ENCODE results near the gene CFD. TPM values are rescaled to one million over a fixed set of nuclear protein-coding genes. Genes with fewer than 3 reads are reported as not detected.
"Not testable (repeated sequence)": the region's sequence is repeated elsewhere in the genome, so short reads cannot be mapped to it uniquely, and the experiment has no call there.

The CFD gene
- total and polyA plus RNA-seq, 8 donors: 36.6 to 1,275 (median 129) TPM

DNA sequence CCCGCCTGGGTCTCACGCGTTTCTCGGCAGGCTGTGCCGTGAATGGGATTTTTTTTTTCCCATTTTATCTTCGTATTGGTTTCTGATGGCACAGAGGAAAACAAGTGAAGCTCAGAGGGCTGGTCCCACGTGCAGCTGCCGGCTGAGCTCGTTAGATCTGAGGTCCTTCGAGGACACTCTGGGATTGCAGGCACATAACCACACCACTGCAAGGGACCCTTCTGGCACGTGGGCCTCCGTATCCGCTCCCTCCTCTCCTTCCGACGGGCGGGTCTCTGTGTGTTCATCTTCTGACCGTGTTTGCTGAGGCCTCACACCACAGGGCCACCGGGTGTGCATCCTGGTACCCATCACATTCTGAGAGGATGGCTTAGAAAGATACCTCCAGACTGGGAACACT lies 16.6 kb downstream of the CFD start:
- H3K9me3 ChIP-seq: no peaks in the 10 kb centered on the region
- 72 to 82% (median 77%) methylated on average over 18 of the region's 18 CpGs for WGBS, 5 donors
- no peak for DNase-seq
- H3K36me3 ChIP-seq: peaks cover 22 to 84% (median 75%) of the 10 kb centered on the region in 4 donors
- no peaks in the 10 kb centered on the region for H3K27me3 ChIP-seq
- H3K4me1 ChIP-seq: peaks cover 9 to 25% (median 14%) of the 10 kb centered on the region in 4 donors
- intact Hi-C loops (cut with DNase I; ENCODE audit: low total_unique reads): no loop called here
- no peak overlapping the region for H3K27ac ChIP-seq
- TF ChIP-seq, protein P1, sequence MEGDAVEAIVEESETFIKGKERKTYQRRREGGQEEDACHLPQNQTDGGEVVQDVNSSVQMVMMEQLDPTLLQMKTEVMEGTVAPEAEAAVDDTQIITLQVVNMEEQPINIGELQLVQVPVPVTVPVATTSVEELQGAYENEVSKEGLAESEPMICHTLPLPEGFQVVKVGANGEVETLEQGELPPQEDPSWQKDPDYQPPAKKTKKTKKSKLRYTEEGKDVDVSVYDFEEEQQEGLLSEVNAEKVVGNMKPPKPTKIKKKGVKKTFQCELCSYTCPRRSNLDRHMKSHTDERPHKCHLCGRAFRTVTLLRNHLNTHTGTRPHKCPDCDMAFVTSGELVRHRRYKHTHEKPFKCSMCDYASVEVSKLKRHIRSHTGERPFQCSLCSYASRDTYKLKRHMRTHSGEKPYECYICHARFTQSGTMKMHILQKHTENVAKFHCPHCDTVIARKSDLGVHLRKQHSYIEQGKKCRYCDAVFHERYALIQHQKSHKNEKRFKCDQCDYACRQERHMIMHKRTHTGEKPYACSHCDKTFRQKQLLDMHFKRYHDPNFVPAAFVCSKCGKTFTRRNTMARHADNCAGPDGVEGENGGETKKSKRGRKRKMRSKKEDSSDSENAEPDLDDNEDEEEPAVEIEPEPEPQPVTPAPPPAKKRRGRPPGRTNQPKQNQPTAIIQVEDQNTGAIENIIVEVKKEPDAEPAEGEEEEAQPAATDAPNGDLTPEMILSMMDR (IDR thresholded peaks at IDR 0.05): no peak
- TF ChIP-seq POLR2AphosphoS5 (IDR thresholded peaks at IDR 0.05) (no peak), POLR2A (IDR thresholded peaks at IDR 0.05) (no peak), EP300 (IDR thresholded peaks at IDR 0.05) (no peak)
- no peak overlapping the region for H3K4me3 ChIP-seq

DNA sequence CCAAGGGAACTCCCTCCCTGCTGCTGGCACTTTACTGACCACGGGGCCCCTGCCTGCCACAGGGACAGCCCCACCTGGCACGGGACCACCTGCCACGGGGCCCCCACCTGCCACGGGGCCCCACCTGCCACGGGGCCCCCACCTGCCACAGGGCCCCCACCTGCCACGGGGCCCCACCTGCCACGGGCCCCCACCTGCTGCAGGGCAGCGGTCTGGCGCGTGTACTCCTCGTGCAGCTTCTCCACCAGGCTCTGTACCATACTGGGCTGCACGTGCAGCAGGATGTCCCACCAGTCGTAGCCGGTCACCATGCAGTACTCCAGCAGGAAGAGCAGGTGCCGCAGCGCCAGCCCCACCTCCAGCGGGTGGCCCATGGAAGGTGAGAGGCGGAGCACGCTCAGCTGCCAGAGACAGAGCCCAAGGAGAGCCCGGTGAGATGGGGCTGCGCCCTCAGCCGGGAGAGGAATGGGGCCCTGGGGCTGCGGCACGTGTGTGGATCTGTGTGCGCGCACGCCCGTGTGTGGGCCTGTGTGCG lies 17.4 kb downstream of the CFD start:
- WGBS, 5 donors: 88 to 93% (median 91%) methylated on average over 18 to 29 of the region's 29 CpGs
- intact Hi-C loops (cut with DNase I; ENCODE audit: low total_unique reads): no loop called here
- Histone ChIP-seq H3K27ac (no peak overlapping the region), H3K27me3 (no peaks in the 10 kb centered on the region), H3K4me3 (no peak overlapping the region), H3K4me1 (peaks cover 8 to 20% (median 10%) of the 10 kb centered on the region in 4 donors), H3K36me3 (peaks cover 28 to 86% (median 78%) of the 10 kb centered on the region in 4 donors), H3K9me3 (no peaks in the 10 kb centered on the region)
- no peak for DNase-seq
- TF ChIP-seq, protein P1 (IDR thresholded peaks at IDR 0.05): no peak
- TF ChIP-seq EP300 (IDR thresholded peaks at IDR 0.05) (no peak), POLR2A (IDR thresholded peaks at IDR 0.05) (no peak), POLR2AphosphoS5 (IDR thresholded peaks at IDR 0.05) (no peak)

DNA sequence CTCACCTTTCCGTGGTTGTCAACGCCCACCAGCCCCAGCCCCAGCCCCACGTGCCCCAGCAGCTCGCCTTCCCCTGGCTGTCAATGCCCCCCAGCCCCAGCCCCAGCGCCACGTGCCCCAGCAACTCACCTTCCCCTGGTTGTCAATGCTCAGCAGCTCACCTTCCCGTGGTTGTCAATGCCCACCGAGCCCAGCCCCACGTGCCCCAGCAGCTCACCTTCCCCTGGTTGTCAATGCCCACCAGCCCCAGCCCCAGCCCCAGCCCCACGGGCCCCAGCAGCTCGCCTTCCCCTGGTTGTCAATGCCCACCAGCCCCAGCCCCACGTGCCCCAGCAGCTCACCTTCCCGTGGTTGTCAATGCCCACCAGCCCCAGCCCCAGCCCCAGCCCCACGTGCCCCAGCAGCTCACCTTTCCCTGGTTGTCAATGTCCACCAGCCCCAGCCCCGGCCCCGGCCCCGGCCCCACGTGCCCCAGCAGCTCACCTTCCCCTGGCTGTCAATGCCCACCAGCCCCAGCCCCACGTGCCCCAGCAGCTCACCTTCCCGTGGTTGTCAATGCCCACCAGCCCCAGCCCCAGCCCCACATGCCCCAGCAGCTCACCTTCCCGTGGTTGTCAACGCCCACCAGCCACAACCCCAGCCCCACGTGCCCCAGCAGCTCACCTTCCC lies 18.7 kb downstream of the CFD start:
- H3K4me1 ChIP-seq; H3K27ac ChIP-seq; H3K27me3 ChIP-seq; DNase-seq; intact Hi-C loops (cut with DNase I; ENCODE audit: low total_unique reads); H3K9me3 ChIP-seq; H3K4me3 ChIP-seq: not testable (repeated sequence)
- 78 to 91% (median 89%) methylated on average over 5 to 23 of the region's 23 CpGs for WGBS, 5 donors
- H3K36me3 ChIP-seq: peaks cover 41 to 93% (median 87%) of the 10 kb centered on the region in 4 donors

DNA sequence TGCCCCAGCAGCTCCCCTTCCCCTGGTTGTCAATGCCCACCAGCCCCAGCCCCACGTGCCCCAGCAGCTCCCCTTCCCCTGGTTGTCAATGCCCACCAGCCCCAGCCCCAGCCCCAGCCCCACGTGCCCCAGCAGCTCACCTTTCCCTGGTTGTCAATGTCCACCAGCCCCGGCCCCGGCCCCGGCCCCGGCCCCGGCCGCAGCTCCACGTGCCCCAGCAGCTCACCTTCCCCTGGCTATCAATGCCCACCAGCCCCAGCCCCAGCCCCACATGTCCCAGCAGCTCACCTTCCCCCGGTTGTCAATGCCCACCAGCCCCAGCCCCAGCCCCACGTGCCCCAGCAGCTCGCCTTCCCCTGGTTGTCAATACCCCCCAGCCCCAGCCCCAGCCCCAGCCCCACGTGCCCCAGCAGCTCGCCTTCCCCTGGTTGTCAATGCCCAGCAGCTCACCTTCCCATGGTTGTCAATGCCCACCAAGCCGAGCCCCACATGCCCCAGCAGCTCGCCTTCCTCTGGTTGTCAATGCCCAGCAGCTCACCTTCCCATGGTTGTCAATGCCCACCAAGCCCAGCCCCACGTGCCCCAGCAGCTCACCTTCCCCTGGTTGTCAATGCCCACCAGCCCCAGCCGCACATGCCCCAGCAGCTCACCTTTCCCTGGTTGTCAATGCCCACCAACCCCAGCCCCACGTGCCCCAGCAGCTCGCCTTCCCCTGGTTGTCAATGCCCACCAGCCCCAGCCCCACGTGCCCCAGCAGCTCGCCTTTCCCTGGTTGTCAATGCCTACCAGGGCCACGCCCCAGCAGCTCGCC lies 19.5 kb downstream of the CFD start:
- intact Hi-C loops (cut with DNase I; ENCODE audit: low total_unique reads); H3K4me1 ChIP-seq; H3K27me3 ChIP-seq; DNase-seq; H3K4me3 ChIP-seq; H3K27ac ChIP-seq; H3K9me3 ChIP-seq: not testable (repeated sequence)
- 84 to 93% (median 88%) methylated on average over 11 to 24 of the region's 24 CpGs for WGBS, 5 donors
- H3K36me3 ChIP-seq: peaks cover 45 to 94% (median 88%) of the 10 kb centered on the region in 4 donors

DNA sequence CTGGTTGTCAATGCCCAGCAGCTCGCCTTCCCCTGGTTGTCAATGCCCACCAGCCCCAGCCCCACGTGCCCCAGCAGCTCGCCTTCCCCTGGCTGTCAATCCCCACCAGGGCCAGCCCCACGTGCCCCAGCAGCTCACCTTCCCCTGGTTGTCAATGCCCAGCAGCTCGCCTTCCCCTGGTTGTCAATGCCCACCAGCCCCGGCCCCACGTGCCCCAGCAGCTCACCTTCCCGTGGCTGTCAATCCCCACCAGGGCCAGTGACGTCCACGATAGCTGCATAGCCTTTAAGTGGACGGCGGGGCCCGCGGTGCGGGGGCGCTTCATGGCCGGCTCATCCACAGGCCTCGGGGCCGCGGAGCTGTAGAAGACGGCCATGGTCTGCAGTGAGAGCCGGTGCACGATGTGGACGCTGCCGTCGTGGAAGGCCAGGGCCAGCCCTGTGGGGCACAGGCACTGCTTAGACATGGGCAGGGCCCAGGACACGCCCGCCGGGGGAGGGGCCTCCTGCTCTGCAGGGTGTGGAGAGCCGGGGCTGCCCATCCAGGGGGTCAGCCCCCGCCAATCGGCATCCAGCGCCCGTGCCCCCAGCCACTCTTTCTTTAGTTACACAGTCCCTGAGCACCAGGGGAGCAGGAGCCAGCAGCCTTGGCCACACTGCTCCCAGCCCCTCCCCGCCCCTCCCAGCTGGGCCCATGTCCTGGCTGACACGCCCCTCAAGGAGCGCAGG lies 20.4 kb downstream of the CFD start:
- H3K4me1 ChIP-seq: peaks cover 0 to 4% (median 0%) of the 10 kb centered on the region in 4 donors
- no peak for TF ChIP-seq EP300 (IDR thresholded peaks at IDR 0.05)
- no peak for TF ChIP-seq POLR2A (IDR thresholded peaks at IDR 0.05)
- TF ChIP-seq, protein P1 (IDR thresholded peaks at IDR 0.05): no peak
- TF ChIP-seq POLR2AphosphoS5 (IDR thresholded peaks at IDR 0.05): no peak
- intact Hi-C loops (cut with DNase I; ENCODE audit: low total_unique reads): no loop called here
- H3K4me3 ChIP-seq: no peak overlapping the region
- no peak for DNase-seq
- H3K27me3 ChIP-seq: no peaks in the 10 kb centered on the region
- peaks cover 54 to 94% (median 88%) of the 10 kb centered on the region in 4 donors for H3K36me3 ChIP-seq
- 74 to 87% (median 81%) methylated on average over 17 to 37 of the region's 37 CpGs for WGBS, 5 donors
- H3K9me3 ChIP-seq: no peaks in the 10 kb centered on the region
- H3K27ac ChIP-seq: no peak overlapping the region
